Neural cell (in vitro differentiated cells): Measurements from ENCODE around the gene FYCO1. TPM values are rescaled to one million over a fixed set of nuclear protein-coding genes. Genes with fewer than 3 reads are reported as not detected.

Experiments
- H2AFZ ChIP-seq: fragments of 200-600, 300-800 bp; sonication (generic), shearing (Covaris generic); 2 replicates; pipeline ENCODE4 v1.6.0; 2014; ENCODE audit warnings: low read depth, mild to moderate bottlenecking, antibody characterized with exemption, low read length, moderate library complexity
- H3F3A ChIP-seq: fragments of 200-600 bp; shearing (Covaris generic); 2 replicates; pipeline ENCODE4 v1.6.1; 2016; ENCODE audit warnings: mild to moderate bottlenecking, moderate library complexity, mixed read lengths, antibody characterized with exemption, low read length; ENCODE audit not compliant: insufficient read depth, poor library complexity, severe bottlenecking
- H3K27ac ChIP-seq: fragments of 200-600, 300-800 bp; sonication (generic), shearing (Covaris generic); 2 replicates; pipeline ENCODE4 v1.5.1; 2014; ENCODE audit warnings: mild to moderate bottlenecking, low read length, moderate library complexity
- H3K27me3 ChIP-seq: fragments of 300-800, 200-600 bp; sonication (generic), shearing (Covaris generic); 2 replicates; pipeline ENCODE4 v1.6.0; 2014; ENCODE audit warnings: mild to moderate bottlenecking, low read depth, low read length, moderate library complexity; ENCODE audit not compliant: insufficient read depth
- H3K36me3 ChIP-seq: fragments of 300-800, 200-600 bp; sonication (generic), shearing (Covaris generic); 2 replicates; pipeline ENCODE4 v1.5.1; 2014; ENCODE audit warnings: mild to moderate bottlenecking, antibody characterized with exemption, low read length, moderate library complexity; ENCODE audit not compliant: insufficient read depth
- H3K4me2 ChIP-seq: fragments of 300-800, 200-600 bp; sonication (generic), shearing (Covaris generic); 2 replicates; pipeline ENCODE4 v1.6.0; 2014; ENCODE audit warnings: mild to moderate bottlenecking, low read length
- H3K4me3 ChIP-seq: fragments of 300-800, 200-600 bp; sonication (generic), shearing (Covaris generic); 2 replicates; pipeline ENCODE4 v1.5.1; 2014; ENCODE audit warnings: mild to moderate bottlenecking, low read length, moderate library complexity
- H3K79me2 ChIP-seq: fragments of 200-600 bp; shearing (Covaris generic); replicated peaks from 2 replicates; pipeline ENCODE4 v1.6.0; 2014; ENCODE audit warnings: mild to moderate bottlenecking, low read length, moderate library complexity; ENCODE audit not compliant: insufficient read depth
- H3K9ac ChIP-seq: fragments of 300-800, 200-600 bp; sonication (generic), shearing (Covaris generic); 2 replicates; pipeline ENCODE4 v1.6.1; 2016; ENCODE audit warnings: mild to moderate bottlenecking, low read length, mixed read lengths
- H3K9me2 ChIP-seq: fragments of 200-600 bp; shearing (Covaris generic); 2 replicates; pipeline ENCODE4 v1.6.1; 2016; ENCODE audit warnings: mild to moderate bottlenecking, low read length, mixed read lengths; ENCODE audit not compliant: insufficient read depth
- H3K9me3 ChIP-seq: fragments of 200-600, 300-800 bp; sonication (generic), shearing (Covaris generic); 2 replicates; pipeline ENCODE4 v1.6.1; 2016; ENCODE audit warnings: mild to moderate bottlenecking, mixed run types, low read length, moderate library complexity, mixed read lengths
- H4K20me1 ChIP-seq: fragments of 200-600 bp; shearing (Covaris generic); 2 replicates; pipeline ENCODE4 v1.6.1; 2016; ENCODE audit warnings: mild to moderate bottlenecking, mixed run types; ENCODE audit not compliant: insufficient read depth
- CTCF ChIP-seq: fragments of 450-650 bp; IDR thresholded peaks from 2 replicates; pipeline ENCODE4 v1.5.1; 2014; ENCODE audit warnings: antibody characterized with exemption, mild to moderate bottlenecking, moderate library complexity; ENCODE audit not compliant: poor library complexity, severe bottlenecking
- EP300 ChIP-seq: fragments of 450-650 bp; conservative IDR thresholded peaks from 2 replicates; pipeline ENCODE4 v1.6.1; 2014; ENCODE audit warnings: antibody characterized with exemption, mild to moderate bottlenecking, moderate library complexity; ENCODE audit not compliant: poor library complexity, severe bottlenecking
- EZH2 ChIP-seq: fragments of 200-600, 300-800 bp; shearing (Covaris generic), sonication (generic); IDR thresholded peaks from 2 replicates; pipeline ENCODE4 v1.6.1; 2014; ENCODE audit warnings: antibody characterized with exemption, low read length, borderline replicate concordance, mild to moderate bottlenecking; ENCODE audit not compliant: insufficient read depth, poor library complexity, severe bottlenecking
- MXI1 ChIP-seq: fragments of 450-650 bp; conservative IDR thresholded peaks from 2 replicates; pipeline ENCODE4 v1.6.1; 2014; ENCODE audit warnings: antibody characterized with exemption, mild to moderate bottlenecking; ENCODE audit not compliant: poor library complexity, severe bottlenecking
- POLR2AphosphoS5 ChIP-seq: IDR thresholded peaks from 2 replicates; pipeline ENCODE4 v1.6.1; 2012
- RAD21 ChIP-seq: fragments of 450-650 bp; conservative IDR thresholded peaks from 2 replicates; pipeline ENCODE4 v1.6.1; 2014; ENCODE audit warnings: antibody characterized with exemption, mild to moderate bottlenecking, moderate library complexity
- REST ChIP-seq: IDR thresholded peaks from 2 replicates; pipeline ENCODE4 v1.6.1; 2012; ENCODE audit warnings: borderline replicate concordance
- SMC3 ChIP-seq: fragments of 450-650 bp; conservative IDR thresholded peaks from 2 replicates; pipeline ENCODE4 v1.6.1; 2014; ENCODE audit warnings: antibody characterized with exemption, mild to moderate bottlenecking, moderate library complexity; ENCODE audit not compliant: poor library complexity
- TAF1 ChIP-seq: IDR thresholded peaks from 2 replicates; pipeline ENCODE4 v1.6.1; 2012; ENCODE audit warnings: low read depth
- polyA plus RNA-seq: library from polyadenylated mRNA; depleted of rRNA; stranded (reverse); fragments of >200 nt; gene quantifications from 2 replicates; pipeline ENCODE4 v1.2.3, GENCODE V29; 2014

FYCO1 gene
- polyA plus RNA-seq, 1 donor from 2014 or later, result 0.12 TPM

- no peak overlapping the region for H3K4me2 ChIP-seq
- TF ChIP-seq RAD21 (no peak), TAF1 (no peak), SMC3 (no peak)
- no peaks in the 10 kb centered on the region for H3K27me3 ChIP-seq
- no peak overlapping the region for H3K9ac ChIP-seq
- no peaks in the 10 kb centered on the region for H4K20me1 ChIP-seq
- no peaks in the 10 kb centered on the region for H3K36me3 ChIP-seq
- H3K9me3 ChIP-seq, result no peaks in the 10 kb centered on the region
- no peaks in the 10 kb centered on the region for H3K9me2 ChIP-seq
- no peaks in the 10 kb centered on the region for H3F3A ChIP-seq
- no peak overlapping the region for H3K4me3 ChIP-seq
- no peaks in the 10 kb centered on the region for H3K79me2 ChIP-seq
- no peak overlapping the region for H2AFZ ChIP-seq
- H3K27ac ChIP-seq, result no peak overlapping the region
These were observed 46.2 kb downstream of the FYCO1 start for GRCh38 chr3:45949432-45949831.

- Histone ChIP-seq H3K27me3 (no peaks in the 10 kb centered on the region), H4K20me1 (no peaks in the 10 kb centered on the region), H2AFZ (no peak overlapping the region), H3K9me2 (no peaks in the 10 kb centered on the region), H3K4me2 (no peak overlapping the region), H3K79me2 (no peaks in the 10 kb centered on the region), H3F3A (no peaks in the 10 kb centered on the region), H3K4me3 (no peak overlapping the region), H3K9ac (no peak overlapping the region), H3K36me3 (no peaks in the 10 kb centered on the region), H3K9me3 (no peaks in the 10 kb centered on the region), H3K27ac (no peak overlapping the region)
- TF ChIP-seq REST (no peak), RAD21 (no peak), EZH2 (no peak), CTCF (no peak), MXI1 (no peak)
These were observed 46.7 kb downstream of the FYCO1 start for GRCh38 chr3:45948881-45949280.

- Histone ChIP-seq H3F3A (no peaks in the 10 kb centered on the region), H3K9me3 (no peaks in the 10 kb centered on the region), H2AFZ (no peak overlapping the region), H3K36me3 (no peaks in the 10 kb centered on the region), H3K4me2 (no peak overlapping the region), H3K27ac (no peak overlapping the region), H3K9ac (no peak overlapping the region), H4K20me1 (no peaks in the 10 kb centered on the region), H3K9me2 (no peaks in the 10 kb centered on the region), H3K79me2 (no peaks in the 10 kb centered on the region), H3K27me3 (no peaks in the 10 kb centered on the region), H3K4me3 (no peak overlapping the region)
- TF ChIP-seq EP300 (no peak), TAF1 (no peak), POLR2AphosphoS5 (no peak), SMC3 (no peak), REST (no peak), CTCF (no peak), RAD21 (no peak), EZH2 (no peak), MXI1 (no peak)
These were observed 47.3 kb downstream of the FYCO1 start for GRCh38 chr3:45948311-45948781.
